Amniotic stem cell (primary cell): ENCODE measurements around the gene PLCB3.
"Not testable (repeated sequence)": the region's sequence is repeated elsewhere in the genome, so short reads cannot be mapped to it uniquely, and the experiment has no call there.

Experiments
- DNase-seq: peaks from one replicate; lab custom pipeline; 2025; lab: John Stamatoyannopoulos, UW

The PLCB3 gene

DNA sequence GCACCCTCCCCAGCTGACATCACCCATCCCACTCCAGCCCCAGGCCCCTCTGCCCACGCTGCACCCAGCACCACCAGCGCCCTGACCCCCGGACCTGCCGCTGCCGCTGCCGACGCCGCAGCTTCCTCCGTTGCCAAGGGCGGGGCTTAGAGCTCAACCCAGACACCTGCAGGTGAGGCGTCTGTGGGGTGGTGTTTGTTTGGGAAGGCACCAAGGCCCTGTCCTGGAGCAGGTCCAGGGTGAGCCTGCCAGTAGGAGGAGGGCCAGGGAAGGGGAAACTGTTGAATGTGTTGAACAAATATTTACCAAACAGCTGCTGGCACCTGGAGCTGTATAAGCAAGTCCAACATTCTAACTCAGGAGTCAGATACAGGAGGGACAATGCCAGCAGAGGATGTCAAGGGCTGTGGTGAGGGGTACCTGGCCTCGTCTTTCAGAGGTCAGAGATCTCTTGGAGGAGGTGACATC lies 13.8 kb upstream of the PLCB3 start:
- no peak for DNase-seq

DNA sequence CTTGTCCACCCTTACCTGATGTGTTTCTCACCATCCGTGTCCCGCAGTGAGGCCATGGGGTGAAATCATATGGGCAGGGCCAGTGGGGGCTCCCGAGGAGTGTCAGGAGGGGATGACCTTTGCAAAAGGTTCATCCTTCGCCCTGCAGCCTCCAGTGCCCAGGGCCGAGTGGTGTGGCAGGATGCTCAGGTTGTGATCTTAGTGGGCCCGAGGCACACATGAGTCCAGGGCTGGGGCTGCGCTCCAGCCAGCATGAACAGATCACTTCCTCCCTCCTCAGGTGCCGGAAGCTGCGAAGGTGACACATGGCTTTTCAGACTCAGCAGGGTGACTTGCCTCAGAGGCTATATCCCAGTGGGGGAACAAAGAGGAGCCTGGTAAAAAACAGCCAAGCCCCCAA lies 13.3 kb upstream of the PLCB3 start:
- no peak for DNase-seq

- no peak for DNase-seq
These were observed 12.3 kb upstream of the PLCB3 start for GRCh38 chr11:64238999-64239398.

DNA sequence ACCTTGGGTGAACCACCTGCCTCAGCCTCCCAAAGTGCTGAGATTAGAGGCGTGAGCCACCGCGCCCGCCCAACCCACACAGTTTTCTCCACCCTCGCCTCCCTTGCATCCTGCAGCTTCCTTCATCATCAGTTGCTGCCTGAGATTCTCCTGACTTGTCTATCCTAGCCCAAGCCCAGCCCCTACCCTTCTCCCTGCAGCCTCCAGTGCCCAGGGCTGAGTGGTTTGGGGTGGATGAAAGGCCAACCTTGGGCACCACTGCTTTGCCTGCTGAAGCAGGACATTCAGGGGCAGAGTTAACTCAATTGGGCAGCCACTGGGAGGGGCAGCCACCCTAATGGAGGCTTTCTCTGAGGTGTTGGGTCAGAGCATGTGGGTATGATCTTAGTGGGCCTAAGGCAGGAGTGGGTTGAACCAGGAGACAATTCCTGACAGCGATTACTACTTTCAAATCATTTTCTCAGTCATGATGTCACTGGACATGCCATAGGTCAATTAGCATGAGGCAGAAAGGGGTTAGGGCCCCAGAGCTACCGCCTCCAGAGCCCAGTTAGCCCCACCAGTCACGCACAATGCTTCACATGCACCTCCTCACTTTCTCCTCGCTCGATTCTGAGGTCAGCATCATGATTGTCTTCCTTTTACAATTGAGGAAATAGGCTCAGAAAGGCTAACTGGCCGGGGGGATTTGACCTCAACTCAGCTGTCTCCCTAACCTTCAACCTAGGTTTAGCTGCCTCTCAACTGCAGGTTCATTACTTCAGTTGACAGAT lies 11.5 kb upstream of the PLCB3 start:
- DNase-seq = no peak

GRCh38 chr11:64240435-64241240 lies 10.7 kb upstream of the PLCB3 start, which contains the start of gene FKBP2:
Gene FKBP2 (plus strand): TSS chr11:64241095. CDS start chr11:64242388, 1,293 bp downstream.
- DNase-seq = peak; percentile 94

GRCh38 chr11:64241241-64241490 lies 10.2 kb upstream of the PLCB3 start:
- DNase-seq = peak; percentile 98

DNA sequence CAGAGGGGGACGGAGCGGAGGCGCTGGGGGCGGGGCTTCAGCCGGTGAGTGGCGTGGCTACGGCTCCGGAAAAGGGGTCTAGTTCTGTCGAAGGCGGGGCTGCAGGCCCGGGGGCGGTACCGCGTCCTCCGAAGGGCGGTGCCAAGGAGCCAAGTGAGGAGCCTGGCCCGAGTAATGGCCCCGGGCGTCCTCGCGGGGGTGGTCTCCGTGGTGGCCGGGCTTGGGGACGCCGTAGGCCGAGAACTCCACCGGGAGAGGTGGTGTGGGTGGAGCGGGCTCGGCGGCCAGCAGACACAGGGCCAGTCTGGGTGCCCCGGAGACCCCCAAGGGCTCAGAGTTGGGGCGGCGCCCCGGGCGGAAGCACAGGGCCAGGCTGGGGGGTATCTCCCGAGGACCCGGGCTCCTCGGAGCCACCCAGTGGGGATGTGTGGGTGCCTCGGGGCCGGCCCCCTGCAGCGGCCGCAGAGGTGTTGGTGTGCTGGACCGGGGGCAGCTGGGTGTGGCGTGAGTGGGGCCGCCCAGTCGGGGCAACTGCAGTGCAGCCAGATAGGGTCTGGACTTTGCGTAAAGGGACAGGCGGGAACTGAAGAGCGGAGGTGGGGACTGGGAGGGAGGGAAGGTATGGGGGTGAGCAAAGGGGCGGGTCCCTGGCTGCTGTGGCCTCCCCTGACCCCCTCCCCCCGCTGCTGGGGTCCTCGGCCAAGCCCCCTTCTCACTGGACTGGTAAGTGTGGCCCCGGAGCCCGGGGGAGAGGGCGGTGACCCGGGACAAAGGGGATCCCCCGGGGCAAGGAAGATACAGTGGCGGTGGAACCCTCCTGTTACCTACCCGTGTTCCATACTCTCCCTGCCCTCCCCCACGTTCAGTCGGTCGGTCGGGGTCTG lies 9.6 kb upstream of the PLCB3 start:
- no peak for DNase-seq

DNA sequence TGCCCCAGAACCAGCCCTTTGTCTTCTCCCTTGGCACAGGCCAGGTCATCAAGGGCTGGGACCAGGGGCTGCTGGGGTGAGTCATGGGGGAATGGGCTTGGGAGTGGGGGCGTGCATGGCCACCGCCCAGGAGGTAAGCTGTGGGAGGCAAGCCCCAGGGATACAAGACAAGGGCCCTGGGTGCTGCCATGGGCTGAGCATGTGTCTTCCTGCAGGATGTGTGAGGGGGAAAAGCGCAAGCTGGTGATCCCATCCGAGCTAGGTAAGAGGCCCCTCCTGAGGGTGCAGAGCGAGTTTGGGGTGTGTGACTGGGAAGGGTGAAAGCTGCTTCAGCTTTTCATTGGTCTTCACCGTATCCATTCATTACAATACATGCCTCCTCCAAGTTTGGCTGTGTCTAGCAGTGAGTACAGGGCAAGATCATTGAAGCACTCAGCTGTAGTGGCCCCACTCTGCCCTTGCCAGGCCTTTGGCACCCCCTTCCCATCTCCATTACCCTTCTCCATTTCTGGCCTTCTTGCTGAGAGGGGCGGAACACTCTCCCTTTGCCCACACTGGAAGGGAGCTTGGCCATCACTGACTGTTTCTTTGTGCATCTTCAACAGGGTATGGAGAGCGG lies 8.0 kb upstream of the PLCB3 start:
- DNase-seq = no peak

- DNase-seq = no peak
These were observed 7.2 kb upstream of the PLCB3 start for GRCh38 chr11:64244107-64244506.

DNA sequence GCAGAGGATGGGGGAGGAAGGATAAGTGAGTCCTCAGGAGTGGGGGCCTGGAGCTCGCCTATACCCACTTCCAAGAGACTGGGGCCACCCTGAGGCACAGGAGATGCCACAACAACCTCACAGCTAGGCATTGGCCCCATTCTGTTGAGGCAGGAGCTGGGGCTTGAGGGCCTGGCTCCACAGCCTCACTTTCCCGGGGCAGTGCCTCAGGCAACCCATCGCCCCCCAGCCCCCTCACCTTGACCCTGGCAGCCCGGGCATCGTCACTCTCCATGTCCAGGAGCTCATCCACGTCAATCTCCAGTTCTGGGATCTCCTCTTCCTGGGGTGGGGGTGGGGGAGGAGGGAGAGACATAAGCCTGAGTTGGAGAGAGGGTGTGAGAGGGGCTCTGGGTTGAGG lies 6.4 kb upstream of the PLCB3 start:
- DNase-seq = no peak

DNA sequence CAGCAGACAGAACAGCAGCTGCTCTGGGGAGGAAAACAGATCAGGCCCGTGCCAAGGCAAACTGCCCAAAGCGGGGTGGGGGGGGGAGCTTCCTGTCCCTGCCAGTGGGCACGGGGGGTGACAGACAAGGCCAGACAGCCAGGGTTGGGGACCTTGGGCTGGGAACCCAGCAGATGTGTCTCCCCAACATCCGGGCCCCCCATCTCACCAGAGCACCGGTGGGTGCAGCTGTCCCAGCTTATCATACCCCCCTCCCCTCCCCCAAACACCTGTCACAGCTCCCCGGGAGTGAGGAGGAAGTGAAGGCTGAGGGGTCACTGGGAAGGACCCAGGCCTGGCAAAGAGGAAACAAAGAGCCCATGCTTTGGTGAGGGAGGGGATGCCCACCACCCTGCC lies 5.9 kb upstream of the PLCB3 start:
- no peak for DNase-seq

DNA sequence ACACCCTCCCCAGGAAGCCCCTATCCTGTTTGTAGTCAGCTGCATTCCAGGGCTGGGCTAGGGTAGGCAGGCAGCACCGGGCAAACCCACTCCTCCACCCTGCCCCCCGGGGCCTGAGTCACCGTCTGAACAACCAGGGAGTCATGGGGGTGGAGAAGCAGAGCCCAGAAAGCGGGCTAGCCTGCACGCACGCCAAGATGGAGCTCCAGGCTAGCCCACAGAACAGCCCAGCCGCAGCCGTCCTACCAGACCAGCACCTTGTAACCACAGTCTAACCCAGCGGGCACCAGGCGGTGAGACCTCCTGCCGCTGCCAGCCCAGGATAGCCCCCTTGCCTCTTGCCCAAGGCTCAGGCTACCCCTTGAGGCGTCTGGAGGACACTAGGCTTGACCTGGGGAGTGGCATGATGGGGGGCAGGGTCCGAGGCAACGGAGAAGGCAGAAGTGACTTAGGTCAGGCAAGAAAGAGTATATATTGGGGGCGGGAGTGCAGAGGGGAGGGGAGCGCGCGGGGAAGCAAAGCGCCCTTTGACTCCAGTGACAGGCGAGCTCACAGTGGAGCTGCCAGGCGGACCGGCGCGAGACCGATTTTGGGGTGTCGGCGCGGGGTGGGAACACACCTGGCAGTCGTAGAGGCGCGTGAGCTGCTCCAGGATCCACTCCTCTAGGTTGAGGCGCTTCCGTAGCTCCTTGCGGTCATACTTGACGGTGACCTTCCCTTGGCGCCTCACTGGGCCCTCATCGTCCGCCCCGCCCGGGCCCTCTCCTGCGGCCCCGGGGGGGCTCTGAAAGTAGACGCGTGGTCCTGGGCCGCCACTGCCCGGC lies 5.3 kb upstream of the PLCB3 start:
- DNase-seq = peak; percentile 86

- not testable (repeated sequence) for DNase-seq
These were observed 4.8 kb upstream of the PLCB3 start for GRCh38 chr11:64246621-64246870.

- DNase-seq = no peak
These were observed 4.2 kb upstream of the PLCB3 start, which contains the start of gene PPP1R14B for GRCh38 chr11:64246871-64247728. Gene PPP1R14B (minus strand): TSS chr11:64246943. CDS start chr11:64246673, 270 bp downstream.

DNA sequence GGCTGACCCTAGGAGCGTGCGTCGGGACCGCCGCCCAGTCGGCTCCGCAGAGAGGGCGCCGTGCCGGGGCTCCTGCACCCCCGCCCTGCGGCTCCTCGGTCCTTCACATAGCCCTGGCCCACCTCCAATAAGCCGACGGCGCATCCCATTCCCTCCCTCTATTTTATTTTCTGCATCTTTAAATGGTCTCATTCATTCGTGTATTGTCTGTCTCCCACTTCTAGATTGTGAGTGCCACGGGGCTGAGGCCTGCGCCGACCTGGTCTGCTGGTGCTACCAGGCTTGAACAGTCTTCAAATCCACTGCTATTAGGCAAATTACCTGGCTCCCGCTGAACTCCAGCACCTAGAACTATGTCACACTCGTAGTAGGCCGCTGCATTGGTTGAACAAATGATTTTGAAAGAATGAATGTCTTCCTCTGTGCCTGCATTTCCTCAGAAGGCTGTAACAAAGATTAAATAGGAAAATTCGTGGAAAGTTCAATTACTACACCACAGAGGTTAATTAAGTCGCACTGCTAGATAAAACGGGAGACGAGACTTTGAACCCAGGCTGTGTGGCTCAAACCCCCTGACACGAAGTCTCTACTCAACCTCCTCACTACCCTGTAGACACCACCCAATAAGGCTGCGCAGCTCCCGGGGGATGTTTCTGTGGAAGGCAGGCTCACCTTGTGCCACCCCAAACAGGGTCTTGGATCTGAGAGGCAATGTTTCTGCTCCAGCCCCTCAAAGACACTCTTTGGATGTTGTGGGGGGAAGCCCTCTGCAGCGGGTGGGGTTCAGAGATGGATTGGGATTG lies 3.4 kb upstream of the PLCB3 start:
- DNase-seq = no peak

- no peak for DNase-seq
These were observed 2.8 kb upstream of the PLCB3 start for GRCh38 chr11:64248578-64248977.

- DNase-seq = no peak
These were observed 2.3 kb upstream of the PLCB3 start for GRCh38 chr11:64249038-64249437.

- no peak for DNase-seq
These were observed 1.5 kb upstream of the PLCB3 start for GRCh38 chr11:64249563-64250414.
